ENCODE results near the gene UBE2I. TPM values are rescaled to one million over a fixed set of nuclear protein-coding genes. Genes with fewer than 3 reads are reported as not detected.
A peak's percentile ranks its signal among the peaks of the same experiment; 100 is the strongest.

UBE2I gene
- total RNA-seq, 1 experiment from 2014 or later: 229 TPM

GRCh38 chr16:1364510-1364909, 55.1 kb downstream of the UBE2I start:
- Mint-ChIP-seq H3K27ac (no peak overlapping the region), H3K4me3 (no peak overlapping the region), H3K4me1 (no peaks in the 10 kb centered on the region), H3K36me3 (peaks cover 15% of the 10 kb centered on the region), H3K27me3 (ENCODE audit: low read depth) (no peaks in the 10 kb centered on the region), H3K9me3 (no peaks in the 10 kb centered on the region)
- POLR2A ChIA-PET: no interaction called here
- CTCF ChIA-PET: interaction anchor here (1.1 to 3.8 kb wide), 5 partner anchors 14 to 341 kb away, joined by 3 to 31 read pairs (median 8); partner anchors contain the start of gene MAPK8IP3
- DNase-seq (ENCODE audit: low spot score) (no peak), ATAC-seq (no peak)
- no peak for TF ChIP-seq FOXP1 (CRISPR knock-in tag; IDR thresholded peaks at IDR 0.05; ENCODE audit: borderline replicate concordance)
- TF ChIP-seq ZNF423 (CRISPR knock-in tag; IDR thresholded peaks at IDR 0.05): no peak
- no peak for TF ChIP-seq TCF7 (CRISPR knock-in tag; IDR thresholded peaks at IDR 0.05; ENCODE audit: low read depth)
- no peak for TF ChIP-seq CBFB (CRISPR knock-in tag; IDR thresholded peaks at IDR 0.05; ENCODE audit: low read depth)
- TF ChIP-seq ATF1 (CRISPR knock-in tag; IDR thresholded peaks at IDR 0.05): no peak
- no peak for TF ChIP-seq GRHL2 (CRISPR knock-in tag; IDR thresholded peaks at IDR 0.05; ENCODE audit: insufficient replicate concordance, severe bottlenecking)
- TF ChIP-seq ATF6 (CRISPR knock-in tag; IDR thresholded peaks at IDR 0.05): no peak
- TF ChIP-seq ZNF396 (CRISPR knock-in tag; IDR thresholded peaks at IDR 0.05; ENCODE audit: borderline replicate concordance): no peak
- TF ChIP-seq ZBTB21 (CRISPR knock-in tag; IDR thresholded peaks at IDR 0.05; ENCODE audit: borderline replicate concordance): no peak
- TF ChIP-seq USF1 (CRISPR knock-in tag; IDR thresholded peaks at IDR 0.05): no peak
- TF ChIP-seq E2F1 (CRISPR knock-in tag; IDR thresholded peaks at IDR 0.05): no peak
- TF ChIP-seq ZNF263 (CRISPR knock-in tag; IDR thresholded peaks at IDR 0.05; ENCODE audit: low read depth): no peak
- no peak for TF ChIP-seq NR3C1 (CRISPR knock-in tag; conservative IDR thresholded peaks at IDR 0.05; ENCODE audit: low read depth)
- no peak for TF ChIP-seq RORB (CRISPR knock-in tag; IDR thresholded peaks at IDR 0.05)

GRCh38 chr16:1366060-1366711, 56.8 kb downstream of the UBE2I start:
- POLR2A ChIA-PET: no interaction called here
- no peak for DNase-seq (ENCODE audit: low spot score)
- H3K9me3 Mint-ChIP-seq: no peaks in the 10 kb centered on the region
- peaks cover 15% of the 10 kb centered on the region for H3K36me3 Mint-ChIP-seq
- H3K4me1 Mint-ChIP-seq: no peaks in the 10 kb centered on the region
- H3K4me3 Mint-ChIP-seq: no peak overlapping the region
- H3K27ac Mint-ChIP-seq: peak overlapping the region; percentile 65; the same call in 1 of the 2 replicates
- no peak for ATAC-seq
- H3K27me3 Mint-ChIP-seq (ENCODE audit: low read depth): no peaks in the 10 kb centered on the region
- CTCF ChIA-PET: interaction anchor here (3.8 kb wide), 1 partner anchor 13 kb away, joined by 31 read pairs; no protein-coding TSS in a partner anchor
- TF ChIP-seq JUN (CRISPR knock-in tag; IDR thresholded peaks at IDR 0.05) (no peak), CBFB (CRISPR knock-in tag; IDR thresholded peaks at IDR 0.05; ENCODE audit: low read depth) (no peak), ZNF219 (CRISPR knock-in tag; IDR thresholded peaks at IDR 0.05; ENCODE audit: borderline replicate concordance) (no peak), IRF2 (CRISPR knock-in tag; IDR thresholded peaks at IDR 0.05; ENCODE audit: borderline replicate concordance, low read depth) (no peak), NFYB (CRISPR knock-in tag; conservative IDR thresholded peaks at IDR 0.05; ENCODE audit: low read depth) (no peak), MLX (CRISPR knock-in tag; IDR thresholded peaks at IDR 0.05) (no peak), TP53 (CRISPR knock-in tag; IDR thresholded peaks at IDR 0.05) (no peak), SP1 (CRISPR knock-in tag; conservative IDR thresholded peaks at IDR 0.05) (no peak), CTCF (IDR thresholded peaks at IDR 0.05) (no peak)
- TF ChIP-seq, protein P1, sequence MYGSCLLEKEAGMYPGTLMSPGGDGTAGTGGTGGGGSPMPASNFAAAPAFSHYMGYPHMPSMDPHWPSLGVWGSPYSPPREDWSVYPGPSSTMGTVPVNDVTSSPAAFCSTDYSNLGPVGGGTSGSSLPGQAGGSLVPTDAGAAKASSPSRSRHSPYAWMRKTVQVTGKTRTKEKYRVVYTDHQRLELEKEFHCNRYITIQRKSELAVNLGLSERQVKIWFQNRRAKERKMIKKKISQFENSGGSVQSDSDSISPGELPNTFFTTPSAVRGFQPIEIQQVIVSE (CRISPR knock-in tag; IDR thresholded peaks at IDR 0.05; ENCODE audit: borderline replicate concordance): no peak
- TF ChIP-seq, protein P2, sequence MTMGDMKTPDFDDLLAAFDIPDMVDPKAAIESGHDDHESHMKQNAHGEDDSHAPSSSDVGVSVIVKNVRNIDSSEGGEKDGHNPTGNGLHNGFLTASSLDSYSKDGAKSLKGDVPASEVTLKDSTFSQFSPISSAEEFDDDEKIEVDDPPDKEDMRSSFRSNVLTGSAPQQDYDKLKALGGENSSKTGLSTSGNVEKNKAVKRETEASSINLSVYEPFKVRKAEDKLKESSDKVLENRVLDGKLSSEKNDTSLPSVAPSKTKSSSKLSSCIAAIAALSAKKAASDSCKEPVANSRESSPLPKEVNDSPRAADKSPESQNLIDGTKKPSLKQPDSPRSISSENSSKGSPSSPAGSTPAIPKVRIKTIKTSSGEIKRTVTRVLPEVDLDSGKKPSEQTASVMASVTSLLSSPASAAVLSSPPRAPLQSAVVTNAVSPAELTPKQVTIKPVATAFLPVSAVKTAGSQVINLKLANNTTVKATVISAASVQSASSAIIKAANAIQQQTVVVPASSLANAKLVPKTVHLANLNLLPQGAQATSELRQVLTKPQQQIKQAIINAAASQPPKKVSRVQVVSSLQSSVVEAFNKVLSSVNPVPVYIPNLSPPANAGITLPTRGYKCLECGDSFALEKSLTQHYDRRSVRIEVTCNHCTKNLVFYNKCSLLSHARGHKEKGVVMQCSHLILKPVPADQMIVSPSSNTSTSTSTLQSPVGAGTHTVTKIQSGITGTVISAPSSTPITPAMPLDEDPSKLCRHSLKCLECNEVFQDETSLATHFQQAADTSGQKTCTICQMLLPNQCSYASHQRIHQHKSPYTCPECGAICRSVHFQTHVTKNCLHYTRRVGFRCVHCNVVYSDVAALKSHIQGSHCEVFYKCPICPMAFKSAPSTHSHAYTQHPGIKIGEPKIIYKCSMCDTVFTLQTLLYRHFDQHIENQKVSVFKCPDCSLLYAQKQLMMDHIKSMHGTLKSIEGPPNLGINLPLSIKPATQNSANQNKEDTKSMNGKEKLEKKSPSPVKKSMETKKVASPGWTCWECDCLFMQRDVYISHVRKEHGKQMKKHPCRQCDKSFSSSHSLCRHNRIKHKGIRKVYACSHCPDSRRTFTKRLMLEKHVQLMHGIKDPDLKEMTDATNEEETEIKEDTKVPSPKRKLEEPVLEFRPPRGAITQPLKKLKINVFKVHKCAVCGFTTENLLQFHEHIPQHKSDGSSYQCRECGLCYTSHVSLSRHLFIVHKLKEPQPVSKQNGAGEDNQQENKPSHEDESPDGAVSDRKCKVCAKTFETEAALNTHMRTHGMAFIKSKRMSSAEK (CRISPR knock-in tag; IDR thresholded peaks at IDR 0.05; ENCODE audit: borderline replicate concordance): no peak

Measured in WTC11 (cell line).